Fibroblast of skin of left biceps (primary cell): ENCODE data around the gene CLPSL1.

Experiments used
- DNase-seq, 2 experiments: peaks; one replicate each; pipeline ENCODE4 v3.0.0-alpha.2; 2013; ENCODE audit warnings: low read depth in 2 of 2

Gene CLPSL1

DNA sequence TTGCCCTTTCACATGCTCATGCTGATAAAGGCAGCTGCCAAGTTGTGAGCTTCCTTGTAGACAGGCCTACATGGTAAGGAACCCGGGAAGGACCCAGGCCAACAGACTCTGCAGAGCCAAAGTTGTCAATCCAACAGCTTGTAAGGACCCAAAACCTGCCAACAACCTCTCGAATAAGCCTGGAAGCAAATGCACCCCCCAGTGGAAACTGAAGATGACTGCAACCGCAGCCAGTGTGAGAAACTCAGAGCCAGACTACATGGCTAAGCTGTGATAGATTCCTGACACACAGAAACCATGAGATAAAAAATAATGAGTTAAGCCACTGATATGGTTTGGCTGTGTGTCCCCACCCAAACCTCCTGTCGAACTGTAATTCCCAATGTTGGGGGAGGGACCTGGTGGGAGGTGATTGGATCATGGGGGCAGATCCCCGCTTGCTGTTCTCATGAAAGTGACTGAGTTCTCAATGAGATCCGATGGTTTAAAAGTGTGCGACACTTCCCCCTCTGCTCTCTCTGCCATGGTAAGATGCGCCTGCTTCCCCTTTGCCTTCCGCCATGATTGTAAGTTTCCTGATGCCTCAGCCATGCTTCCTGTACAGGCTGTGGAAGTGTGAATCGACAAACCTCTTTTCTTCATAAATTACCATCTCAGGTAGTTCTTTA is 23.2 kb upstream of the CLPSL1 start:
- no peak for DNase-seq

DNA sequence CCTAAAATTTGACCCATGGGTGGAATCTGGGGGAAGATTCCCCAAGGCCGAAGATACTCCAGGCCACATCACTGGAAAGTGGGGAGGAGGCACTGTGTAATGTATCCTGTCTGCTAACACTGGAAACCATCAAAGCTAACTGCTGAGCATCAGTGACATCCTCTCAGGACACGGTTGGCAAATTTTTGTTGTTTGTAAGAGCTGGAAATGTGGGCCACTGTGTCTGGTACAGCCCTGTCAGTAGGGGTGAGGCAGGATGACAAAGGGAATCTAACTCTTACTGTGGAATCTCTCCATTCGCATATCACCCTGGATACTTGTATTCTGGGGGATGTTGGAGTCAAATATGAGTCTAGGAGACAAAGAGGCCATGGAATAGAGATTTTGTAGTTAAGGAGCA is 21.4 kb upstream of the CLPSL1 start:
- DNase-seq, result no peak

DNA sequence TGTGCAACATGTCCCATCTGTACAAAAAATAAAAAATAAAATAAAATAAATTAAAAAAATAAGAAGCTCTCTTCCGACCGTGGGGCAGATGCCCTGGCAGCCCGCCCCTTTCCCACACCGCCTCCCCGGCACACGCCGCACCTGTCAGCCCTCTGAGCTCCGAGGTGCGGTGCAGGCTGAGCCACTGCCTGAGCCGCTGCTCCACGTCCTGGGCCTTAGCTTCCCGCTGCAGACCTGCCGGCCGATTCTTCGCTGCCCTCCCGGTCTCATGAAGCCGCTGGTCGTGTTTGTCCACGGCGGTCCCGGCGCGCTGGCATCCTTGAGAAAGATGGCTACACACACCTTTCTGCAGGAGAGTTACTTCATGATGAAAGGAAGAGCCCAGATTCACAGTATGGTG is 15.1 kb upstream of the CLPSL1 start:
- no peak for DNase-seq

GRCh38 chr6:35769211-35769610 is 11.6 kb upstream of the CLPSL1 start:
- no peak for DNase-seq

GRCh38 chr6:35771343-35771627 is 9.5 kb upstream of the CLPSL1 start:
- no peak for DNase-seq

DNA sequence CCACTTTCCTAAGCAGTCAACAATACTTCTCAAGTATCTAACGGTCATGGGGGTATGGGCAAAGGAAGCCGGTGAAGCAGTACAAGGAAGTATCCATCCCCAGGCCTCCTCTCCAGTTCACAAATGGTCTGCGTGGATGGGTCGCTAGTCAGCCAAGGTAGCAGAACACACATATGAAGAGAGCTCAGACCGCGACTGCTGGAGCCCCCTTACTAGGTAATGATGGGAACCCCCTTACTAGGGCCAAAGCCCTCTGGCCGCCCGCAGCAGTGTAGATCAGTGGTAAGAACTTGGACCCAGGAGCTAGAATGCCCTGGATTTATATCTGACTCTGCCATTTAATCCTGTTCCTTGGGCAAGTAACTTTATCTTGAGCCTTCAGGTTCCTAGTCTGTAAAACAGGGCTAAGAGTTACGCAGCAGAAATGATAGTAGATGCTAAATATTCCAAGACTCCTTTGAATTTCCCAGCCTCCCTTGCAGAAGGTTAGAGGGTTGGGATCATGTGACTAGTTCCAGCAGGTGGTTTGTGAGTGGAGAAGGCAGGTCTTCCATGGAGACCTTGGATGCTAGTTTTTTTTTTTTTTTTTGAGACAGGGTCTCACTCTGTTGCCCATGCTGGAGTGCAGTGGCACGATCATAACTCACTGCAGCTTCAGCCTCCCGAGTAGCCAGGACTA is 6.6 kb upstream of the CLPSL1 start:
- DNase-seq, result no peak

DNA sequence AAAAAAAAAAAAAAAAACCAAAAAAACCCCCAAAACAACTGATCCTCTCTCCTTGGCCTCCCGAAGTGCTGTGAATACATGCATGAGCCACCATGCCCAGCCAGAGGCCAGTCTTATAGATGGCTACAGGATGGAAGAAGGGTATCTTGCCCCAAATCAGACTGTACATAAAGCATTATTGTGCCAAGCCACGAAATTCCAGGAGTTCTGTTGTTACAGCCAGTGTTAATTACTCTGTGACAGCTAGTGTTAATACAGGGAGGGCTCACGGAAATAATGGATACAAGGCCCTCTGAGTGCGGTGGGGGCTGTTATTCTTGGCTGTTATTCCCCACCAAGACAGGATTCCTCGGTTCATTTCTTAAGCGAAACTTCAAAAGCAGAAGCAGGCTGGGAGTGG is 5.8 kb upstream of the CLPSL1 start:
- no peak for DNase-seq

GRCh38 chr6:35776364-35777215 is 4.2 kb upstream of the CLPSL1 start, which contains the start of gene CLPSL2:
CLPSL2 (plus strand) TSS chr6:35776598; CDS start chr6:35776619, 21 bp downstream.
- no peak for DNase-seq

- no peak for DNase-seq
These were observed 3.3 kb upstream of the CLPSL1 start for GRCh38 chr6:35777356-35778102.

DNA sequence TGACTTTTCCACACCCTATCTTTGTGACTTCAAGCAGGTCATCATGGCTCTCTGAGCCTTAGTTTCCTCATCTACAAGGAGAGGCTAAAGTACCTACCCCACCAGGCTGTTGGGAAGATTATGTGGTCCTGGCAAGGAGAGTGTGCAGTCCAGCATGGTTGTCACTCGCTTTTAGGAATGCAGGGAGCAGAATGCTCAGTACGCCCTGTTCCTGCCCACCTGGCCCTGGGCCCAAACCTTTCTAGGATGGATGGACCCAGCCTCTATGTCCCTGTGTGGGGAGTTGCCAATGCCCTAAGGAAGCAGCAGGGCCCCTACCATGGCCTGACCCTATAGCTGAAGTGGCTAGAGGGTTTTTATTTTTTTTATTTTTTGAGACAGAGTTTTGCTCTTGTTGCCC is 2.4 kb upstream of the CLPSL1 start:
- no peak for DNase-seq

DNA sequence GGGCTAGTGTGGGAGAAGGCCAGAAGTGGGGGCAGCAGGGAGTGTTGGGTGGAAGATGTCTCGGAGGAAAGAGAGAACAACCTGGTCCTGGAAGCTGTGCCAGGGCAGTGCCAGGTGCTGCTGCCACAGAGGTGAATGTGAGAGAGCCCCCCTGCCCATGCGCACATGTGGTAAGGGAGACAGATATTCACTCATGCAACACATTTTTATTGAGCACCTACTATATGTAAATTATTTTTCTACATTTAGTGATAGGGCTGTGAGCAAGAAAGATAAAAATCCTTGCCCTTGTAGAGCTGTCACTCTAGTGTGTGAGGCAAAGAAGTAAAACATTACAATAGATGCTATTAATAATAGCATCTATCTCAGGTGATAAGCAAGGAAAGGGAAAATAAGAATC is 471 bp downstream of the CLPSL1 start:
- no peak for DNase-seq

GRCh38 chr6:35782424-35782823 is 1.6 kb downstream of the CLPSL1 start:
- no peak for DNase-seq

GRCh38 chr6:35784200-35784599 is 3.4 kb downstream of the CLPSL1 start:
- no peak for DNase-seq

- no peak for DNase-seq
These were observed 5.5 kb downstream of the CLPSL1 start for GRCh38 chr6:35786272-35786671.

DNA sequence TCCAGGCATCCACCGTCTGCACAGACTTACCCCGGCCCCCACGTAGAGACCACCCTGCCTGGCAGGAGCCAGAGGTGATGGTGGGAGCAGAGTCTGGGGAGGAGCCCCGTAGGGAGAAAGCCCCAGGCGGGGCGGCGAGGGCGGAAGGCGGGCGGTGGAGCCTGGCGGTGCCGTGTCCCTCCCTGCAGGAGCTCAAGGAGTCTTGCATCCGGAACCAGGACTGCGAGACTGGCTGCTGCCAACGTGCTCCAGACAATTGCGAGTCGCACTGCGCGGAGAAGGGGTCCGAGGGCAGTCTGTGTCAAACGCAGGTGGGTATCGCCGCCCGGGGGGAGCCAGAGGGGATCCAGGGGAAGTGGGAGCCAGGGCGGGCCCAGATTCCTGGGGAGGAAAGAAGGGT is 6.0 kb downstream of the CLPSL1 start:
- DNase-seq, result no peak

DNA sequence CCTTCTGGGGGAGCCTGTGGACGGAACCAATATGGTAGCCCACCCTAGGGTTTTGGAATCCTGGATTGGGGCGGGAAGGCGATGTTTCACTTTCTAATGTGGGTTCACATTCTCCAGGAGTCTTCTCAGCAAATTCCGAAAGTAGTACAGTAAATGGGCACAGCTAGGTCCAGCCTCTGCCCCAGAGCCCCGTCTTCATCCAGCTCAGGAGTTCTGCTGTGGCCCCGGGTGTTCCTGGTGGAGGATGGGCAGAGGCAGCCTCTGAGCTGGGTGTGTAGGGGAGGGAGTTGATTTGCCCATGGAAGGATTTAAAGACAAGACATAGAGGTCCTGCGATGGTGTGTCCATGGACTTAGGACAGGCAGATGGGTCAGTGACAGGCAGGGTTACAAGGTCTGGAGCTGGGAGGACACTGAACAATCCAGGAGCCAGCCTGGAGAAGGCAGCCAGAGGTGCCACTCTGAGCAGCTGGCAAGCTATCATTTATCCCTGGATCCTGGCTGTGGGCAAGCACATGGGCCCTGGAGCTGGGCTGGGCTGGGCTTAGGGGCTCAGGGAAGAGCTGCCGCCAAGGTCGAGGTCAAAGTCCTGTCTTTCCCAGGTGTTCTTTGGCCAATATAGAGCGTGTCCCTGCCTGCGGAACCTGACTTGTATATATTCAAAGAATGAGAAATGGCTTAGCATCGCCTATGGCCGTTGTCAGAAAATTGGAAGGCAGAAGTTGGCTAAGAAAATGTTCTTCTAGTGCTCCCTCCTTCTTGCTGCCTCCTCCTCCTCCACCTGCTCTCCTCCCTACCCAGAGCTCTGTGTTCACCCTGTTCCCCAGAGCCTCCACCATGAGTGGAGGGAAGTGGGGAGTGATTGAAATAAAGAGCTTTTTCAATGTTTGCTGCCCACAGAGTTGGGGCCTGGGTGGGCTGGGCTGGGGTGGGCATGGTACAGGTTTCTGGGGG is 6.7 kb downstream of the CLPSL1 start:
- no peak for DNase-seq

DNA sequence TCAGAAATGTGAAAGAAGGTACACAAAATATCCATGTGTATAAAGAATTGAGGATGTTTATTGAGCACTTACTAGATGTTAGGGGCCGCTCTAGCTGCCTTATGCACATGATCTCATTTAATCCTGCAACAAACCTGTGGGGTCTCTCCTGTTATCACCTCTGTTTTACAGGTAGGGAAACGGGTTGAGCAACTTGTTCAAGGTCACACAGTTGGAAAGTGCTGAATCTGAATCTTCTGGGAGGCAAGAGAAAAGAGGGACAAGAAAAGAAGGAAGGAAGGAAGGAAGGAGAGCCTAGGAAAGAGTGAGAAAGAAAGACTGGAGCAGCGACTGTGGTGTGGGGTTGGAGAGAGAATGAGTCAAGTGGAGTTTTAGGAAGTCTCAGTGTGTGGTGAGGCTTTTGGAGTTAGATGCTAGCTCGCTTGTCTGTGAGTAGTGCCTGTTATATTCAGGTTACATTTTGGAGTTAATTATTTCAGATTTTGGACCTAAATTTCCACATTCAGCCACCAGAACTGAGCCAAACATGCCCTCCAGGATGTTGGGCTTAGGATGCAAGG is 7.7 kb downstream of the CLPSL1 start:
- no peak for DNase-seq

DNA sequence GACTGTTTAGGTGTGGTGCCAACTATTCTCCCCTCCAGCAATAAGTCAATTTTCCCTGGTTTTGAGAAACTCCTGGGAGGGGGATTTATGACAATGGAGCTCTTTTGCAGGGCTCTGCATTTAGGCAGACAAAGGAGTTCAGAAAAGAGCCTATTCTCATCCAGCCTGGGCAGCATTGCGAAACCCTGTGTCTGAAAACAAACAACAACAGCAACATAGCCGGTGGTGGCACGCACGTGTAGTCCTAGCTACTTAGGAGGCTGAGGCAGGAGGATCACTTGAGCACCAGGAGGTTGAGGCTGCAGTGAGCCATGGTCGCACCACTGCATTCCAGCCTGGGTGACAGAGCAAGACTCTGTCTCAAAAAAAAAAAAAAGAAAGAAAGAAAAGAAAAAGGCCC is 9.9 kb downstream of the CLPSL1 start:
- DNase-seq, result no peak

DNA sequence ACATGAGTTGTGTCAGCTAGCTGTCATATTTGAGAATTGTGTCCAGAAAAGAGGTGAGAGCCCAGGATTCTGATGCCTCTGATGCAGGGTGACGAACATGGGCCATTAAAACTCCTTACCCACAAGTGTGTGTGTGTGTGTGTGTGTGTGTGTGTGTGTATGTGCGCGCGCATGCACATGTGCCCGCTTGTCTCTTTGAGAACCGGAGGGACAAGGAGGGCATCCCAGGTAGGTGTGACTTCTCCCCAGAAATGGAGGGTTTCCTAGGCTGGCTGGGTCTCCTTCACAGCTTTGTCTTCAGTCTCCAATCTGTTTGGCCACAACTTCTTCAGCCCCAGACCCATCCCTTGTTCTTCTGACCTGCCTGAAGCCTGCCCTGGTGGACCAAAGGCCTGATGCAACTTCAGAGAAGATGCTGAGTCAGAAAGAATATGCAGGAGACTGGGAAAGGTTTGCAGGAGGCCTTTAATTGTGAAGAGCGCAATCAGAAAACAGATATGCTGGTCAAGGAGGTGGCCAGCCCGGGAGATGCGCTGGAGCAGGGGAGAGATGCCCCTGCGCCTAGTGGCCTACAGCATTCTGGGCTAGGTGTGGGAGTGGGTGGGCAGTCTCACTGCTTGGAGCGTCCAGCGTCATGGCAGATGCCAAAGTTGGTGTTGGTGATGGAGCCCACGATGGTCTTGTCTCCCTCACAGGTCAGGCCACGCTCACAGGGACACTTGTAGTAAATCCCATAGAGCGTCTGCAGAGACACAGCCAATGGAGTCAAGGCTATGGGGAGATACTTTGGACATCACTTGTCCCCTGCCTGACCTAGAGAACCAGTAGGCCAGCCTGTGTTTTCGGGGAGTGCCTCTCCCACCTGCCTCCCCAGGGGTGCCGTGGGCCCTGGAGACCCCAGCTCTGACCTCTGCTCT is 14.0 kb downstream of the CLPSL1 start:
- no peak for DNase-seq
